WTC11 (cell line): ENCODE measurements around the gene TGFBR1. TPM values are rescaled to one million over a fixed set of nuclear protein-coding genes. Genes with fewer than 3 reads are reported as not detected.

Experiments
- ATAC-seq: fragments of 200-7000 bp; cut with Tn5 transposase; 2 replicates; pipeline ENCODE4 v1.10.0; 2021; ENCODE audit warnings: mild to moderate bottlenecking, moderate library complexity
- CTCF ChIA-PET: fragments of 300-600 bp; sonication (Branson Sonifier 250); formaldehyde crosslinking; loops from one replicate; lab custom pipeline; 2021; ENCODE audit warnings: antibody characterized with exemption; lab: Charles Lee
- POLR2A ChIA-PET: fragments of 350-600 bp; sonication (Branson Sonifier 250); formaldehyde crosslinking; loops from one replicate; lab custom pipeline; 2021; ENCODE audit warnings: antibody characterized with exemption; lab: Charles Lee
- DNase-seq: peaks from one replicate; pipeline ENCODE4 v3.0.0; 2021; ENCODE audit warnings: low spot score
- H3K27ac Mint-ChIP-seq: 2 replicates; pipeline ENCODE4 v1.8.0; 2021; ENCODE audit warnings: mixed read lengths
- H3K27me3 Mint-ChIP-seq: 2 replicates; pipeline ENCODE4 v1.8.0; 2021; ENCODE audit warnings: low read depth, mild to moderate bottlenecking, moderate library complexity, mixed read lengths
- H3K36me3 Mint-ChIP-seq: 2 replicates; pipeline ENCODE4 v1.8.0; 2021; ENCODE audit warnings: mixed read lengths
- H3K4me1 Mint-ChIP-seq: 2 replicates; pipeline ENCODE4 v1.8.0; 2022; ENCODE audit warnings: mixed read lengths
- H3K4me3 Mint-ChIP-seq: 2 replicates; pipeline ENCODE4 v1.8.0; 2021; ENCODE audit warnings: mild to moderate bottlenecking, moderate library complexity, mixed read lengths
- H3K9me3 Mint-ChIP-seq: 2 replicates; pipeline ENCODE4 v1.8.0; 2021; ENCODE audit warnings: mixed read lengths
- CREM ChIP-seq: sonication (generic); formaldehyde crosslinking; IDR thresholded peaks from 2 replicates; pipeline ENCODE4 v1.8.1; 2022; ENCODE audit warnings: mild to moderate bottlenecking, missing genetic modification reagents, moderate library complexity
- FOXK1 ChIP-seq: sonication (generic); formaldehyde crosslinking; IDR thresholded peaks from 2 replicates; pipeline ENCODE4 v1.8.0; 2022; ENCODE audit warnings: mild to moderate bottlenecking, moderate library complexity, missing genetic modification reagents
- FOXP1 ChIP-seq: sonication (generic); formaldehyde crosslinking; IDR thresholded peaks from 2 replicates; pipeline ENCODE4 v1.8.0; 2022; ENCODE audit warnings: missing genetic modification reagents, mild to moderate bottlenecking, moderate library complexity, borderline replicate concordance
- JAZF1 ChIP-seq: fragments of 250-450 bp; sonication (Bioruptor Pico); IDR thresholded peaks from 2 replicates; pipeline ENCODE4 v1.9.0; 2021; ENCODE audit warnings: moderate library complexity, mild to moderate bottlenecking, inconsistent platforms
- JUN ChIP-seq: sonication (generic); formaldehyde crosslinking; IDR thresholded peaks from 2 replicates; pipeline ENCODE4 v1.8.0; 2023; ENCODE audit warnings: mild to moderate bottlenecking, missing genetic modification reagents
- MYBL2 ChIP-seq: sonication (generic); formaldehyde crosslinking; IDR thresholded peaks from 2 replicates; pipeline ENCODE4 v1.8.1; 2023; ENCODE audit warnings: mild to moderate bottlenecking, moderate library complexity, missing genetic modification reagents
- PRRX2 ChIP-seq: fragments of 250-450 bp; sonication (Bioruptor Pico); IDR thresholded peaks from 2 replicates; pipeline ENCODE4 v1.8.0; 2021; ENCODE audit warnings: mild to moderate bottlenecking
- RORB ChIP-seq: fragments of 250-450 bp; sonication (Bioruptor Pico); IDR thresholded peaks from 2 replicates; pipeline ENCODE4 v1.9.0; 2021; ENCODE audit warnings: mild to moderate bottlenecking
- SMAD3 ChIP-seq: sonication (generic); formaldehyde crosslinking; IDR thresholded peaks from 2 replicates; pipeline ENCODE4 v1.8.0; 2022; ENCODE audit warnings: missing genetic modification reagents, mild to moderate bottlenecking, borderline replicate concordance
- SOX15 ChIP-seq: fragments of 250-450 bp; sonication (Bioruptor Pico); IDR thresholded peaks from 2 replicates; pipeline ENCODE4 v1.9.0; 2021; ENCODE audit warnings: mild to moderate bottlenecking
- ZNF219 ChIP-seq: sonication (generic); formaldehyde crosslinking; IDR thresholded peaks from 2 replicates; pipeline ENCODE4 v1.8.0; 2023; ENCODE audit warnings: missing genetic modification reagents, mild to moderate bottlenecking, borderline replicate concordance
- ZNF396 ChIP-seq: fragments of 250-450 bp; sonication (Bioruptor Pico); IDR thresholded peaks from 2 replicates; pipeline ENCODE4 v1.8.0; 2021; ENCODE audit warnings: mild to moderate bottlenecking, moderate library complexity, borderline replicate concordance
- ZNF423 ChIP-seq: fragments of 250-450 bp; sonication (Bioruptor Pico); IDR thresholded peaks from 2 replicates; pipeline ENCODE4 v2.1.2; 2022; ENCODE audit warnings: mild to moderate bottlenecking, moderate library complexity
- ZNF671 ChIP-seq: fragments of 250-450 bp; sonication (Bioruptor Pico); IDR thresholded peaks from 2 replicates; pipeline ENCODE4 v1.8.0; 2021; ENCODE audit warnings: mild to moderate bottlenecking
- total RNA-seq: library from RNA; stranded (reverse); gene quantifications from 3 replicates; pipeline ENCODE4 v1.2.3, GENCODE V29; 2021
- TF ChIP-seq, protein P1 (sequence below): sonication (generic); formaldehyde crosslinking; conservative IDR thresholded peaks from 2 replicates; pipeline ENCODE4 v1.8.1; 2023; ENCODE audit warnings: mild to moderate bottlenecking, low read depth, missing genetic modification reagents, moderate library complexity
- TF ChIP-seq, protein P2 (sequence below): fragments of 250-450 bp; sonication (Bioruptor Pico); IDR thresholded peaks from 2 replicates; pipeline ENCODE4 v2.1.2; 2022; ENCODE audit warnings: mild to moderate bottlenecking, moderate library complexity
- TF ChIP-seq, protein P3 (sequence below): sonication (generic); formaldehyde crosslinking; IDR thresholded peaks from 2 replicates; pipeline ENCODE4 v1.8.1; 2022; ENCODE audit warnings: low read depth, mild to moderate bottlenecking, moderate library complexity, missing genetic modification reagents, borderline replicate concordance
- TF ChIP-seq, protein P4 (sequence below): sonication (generic); formaldehyde crosslinking; IDR thresholded peaks from 2 replicates; pipeline ENCODE4 v1.8.1; 2023; ENCODE audit warnings: mild to moderate bottlenecking, missing genetic modification reagents
- TF ChIP-seq, protein P5 (sequence below): fragments of 250-450 bp; sonication (Bioruptor Pico); IDR thresholded peaks from 2 replicates; pipeline ENCODE4 v1.9.0; 2021; ENCODE audit warnings: mild to moderate bottlenecking, borderline replicate concordance
- TF ChIP-seq, protein P6 (sequence below): sonication (generic); formaldehyde crosslinking; IDR thresholded peaks from 2 replicates; pipeline ENCODE4 v1.8.1; 2022; ENCODE audit warnings: missing genetic modification reagents, borderline replicate concordance
- TF ChIP-seq, protein P7 (sequence below): sonication (generic); formaldehyde crosslinking; conservative IDR thresholded peaks from 2 replicates; pipeline ENCODE4 v1.8.1; 2022; ENCODE audit warnings: mild to moderate bottlenecking, missing genetic modification reagents

Gene TGFBR1
- total RNA-seq, 1 experiment from 2014 or later = 42.4 TPM

DNA sequence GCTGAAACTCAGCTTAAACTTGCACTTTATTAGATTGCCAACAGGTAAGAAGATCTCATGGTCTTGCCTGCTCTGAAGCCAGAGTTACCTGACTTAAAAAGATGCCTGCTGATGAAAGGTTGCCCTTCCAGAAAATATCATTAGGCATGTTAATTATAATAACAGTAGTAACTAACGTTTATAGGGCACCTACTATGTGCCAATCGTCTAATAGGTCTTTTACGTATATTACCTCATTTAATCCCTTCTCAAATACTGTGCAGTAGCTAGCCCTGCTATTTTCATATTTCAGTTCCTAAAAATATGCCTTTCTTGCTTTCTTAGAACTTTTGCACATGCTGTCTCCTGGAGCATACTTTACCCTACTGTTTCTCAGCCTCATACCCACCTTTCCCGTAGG is 40.1 kb downstream of the TGFBR1 start (continued):
- TF ChIP-seq, protein P1, sequence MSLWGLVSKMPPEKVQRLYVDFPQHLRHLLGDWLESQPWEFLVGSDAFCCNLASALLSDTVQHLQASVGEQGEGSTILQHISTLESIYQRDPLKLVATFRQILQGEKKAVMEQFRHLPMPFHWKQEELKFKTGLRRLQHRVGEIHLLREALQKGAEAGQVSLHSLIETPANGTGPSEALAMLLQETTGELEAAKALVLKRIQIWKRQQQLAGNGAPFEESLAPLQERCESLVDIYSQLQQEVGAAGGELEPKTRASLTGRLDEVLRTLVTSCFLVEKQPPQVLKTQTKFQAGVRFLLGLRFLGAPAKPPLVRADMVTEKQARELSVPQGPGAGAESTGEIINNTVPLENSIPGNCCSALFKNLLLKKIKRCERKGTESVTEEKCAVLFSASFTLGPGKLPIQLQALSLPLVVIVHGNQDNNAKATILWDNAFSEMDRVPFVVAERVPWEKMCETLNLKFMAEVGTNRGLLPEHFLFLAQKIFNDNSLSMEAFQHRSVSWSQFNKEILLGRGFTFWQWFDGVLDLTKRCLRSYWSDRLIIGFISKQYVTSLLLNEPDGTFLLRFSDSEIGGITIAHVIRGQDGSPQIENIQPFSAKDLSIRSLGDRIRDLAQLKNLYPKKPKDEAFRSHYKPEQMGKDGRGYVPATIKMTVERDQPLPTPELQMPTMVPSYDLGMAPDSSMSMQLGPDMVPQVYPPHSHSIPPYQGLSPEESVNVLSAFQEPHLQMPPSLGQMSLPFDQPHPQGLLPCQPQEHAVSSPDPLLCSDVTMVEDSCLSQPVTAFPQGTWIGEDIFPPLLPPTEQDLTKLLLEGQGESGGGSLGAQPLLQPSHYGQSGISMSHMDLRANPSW = no peak
- TF ChIP-seq, protein P2, sequence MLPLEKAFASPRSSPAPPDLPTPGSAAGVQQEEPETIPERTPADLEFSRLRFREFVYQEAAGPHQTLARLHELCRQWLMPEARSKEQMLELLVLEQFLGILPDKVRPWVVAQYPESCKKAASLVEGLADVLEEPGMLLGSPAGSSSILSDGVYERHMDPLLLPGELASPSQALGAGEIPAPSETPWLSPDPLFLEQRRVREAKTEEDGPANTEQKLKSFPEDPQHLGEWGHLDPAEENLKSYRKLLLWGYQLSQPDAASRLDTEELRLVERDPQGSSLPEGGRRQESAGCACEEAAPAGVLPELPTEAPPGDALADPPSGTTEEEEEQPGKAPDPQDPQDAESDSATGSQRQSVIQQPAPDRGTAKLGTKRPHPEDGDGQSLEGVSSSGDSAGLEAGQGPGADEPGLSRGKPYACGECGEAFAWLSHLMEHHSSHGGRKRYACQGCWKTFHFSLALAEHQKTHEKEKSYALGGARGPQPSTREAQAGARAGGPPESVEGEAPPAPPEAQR = no peak
- TF ChIP-seq FOXK1 (CRISPR knock-in tag) = no peak
- TF ChIP-seq, protein P3, sequence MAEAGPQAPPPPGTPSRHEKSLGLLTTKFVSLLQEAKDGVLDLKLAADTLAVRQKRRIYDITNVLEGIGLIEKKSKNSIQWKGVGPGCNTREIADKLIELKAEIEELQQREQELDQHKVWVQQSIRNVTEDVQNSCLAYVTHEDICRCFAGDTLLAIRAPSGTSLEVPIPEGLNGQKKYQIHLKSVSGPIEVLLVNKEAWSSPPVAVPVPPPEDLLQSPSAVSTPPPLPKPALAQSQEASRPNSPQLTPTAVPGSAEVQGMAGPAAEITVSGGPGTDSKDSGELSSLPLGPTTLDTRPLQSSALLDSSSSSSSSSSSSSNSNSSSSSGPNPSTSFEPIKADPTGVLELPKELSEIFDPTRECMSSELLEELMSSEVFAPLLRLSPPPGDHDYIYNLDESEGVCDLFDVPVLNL = no peak
- TF ChIP-seq SMAD3 = no peak
- no peak for TF ChIP-seq ZNF423 (CRISPR knock-in tag)
- TF ChIP-seq ZNF396 (CRISPR knock-in tag) = no peak
- no peak for TF ChIP-seq SOX15 (CRISPR knock-in tag)

DNA sequence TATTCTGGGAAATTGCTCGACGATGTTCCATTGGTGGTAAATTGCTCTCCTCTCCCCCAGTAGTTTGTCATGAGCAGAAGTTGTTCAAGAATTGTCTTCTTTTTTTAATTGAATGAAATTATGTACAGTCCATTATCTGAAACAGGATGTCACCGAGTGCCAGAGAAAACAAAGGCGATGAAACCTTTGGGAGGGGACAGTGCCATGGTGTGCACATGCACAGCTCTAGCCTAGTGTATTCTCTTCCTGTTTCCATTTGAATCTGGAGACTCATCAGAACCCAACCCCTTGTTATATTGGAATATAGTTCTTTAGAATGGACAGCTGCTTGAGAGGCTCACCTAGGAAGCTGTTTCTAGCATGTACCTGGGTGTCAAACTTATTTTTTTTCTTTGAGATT is 41.7 kb downstream of the TGFBR1 start:
- no peak for TF ChIP-seq JAZF1 (CRISPR knock-in tag)
- TF ChIP-seq, protein P4, sequence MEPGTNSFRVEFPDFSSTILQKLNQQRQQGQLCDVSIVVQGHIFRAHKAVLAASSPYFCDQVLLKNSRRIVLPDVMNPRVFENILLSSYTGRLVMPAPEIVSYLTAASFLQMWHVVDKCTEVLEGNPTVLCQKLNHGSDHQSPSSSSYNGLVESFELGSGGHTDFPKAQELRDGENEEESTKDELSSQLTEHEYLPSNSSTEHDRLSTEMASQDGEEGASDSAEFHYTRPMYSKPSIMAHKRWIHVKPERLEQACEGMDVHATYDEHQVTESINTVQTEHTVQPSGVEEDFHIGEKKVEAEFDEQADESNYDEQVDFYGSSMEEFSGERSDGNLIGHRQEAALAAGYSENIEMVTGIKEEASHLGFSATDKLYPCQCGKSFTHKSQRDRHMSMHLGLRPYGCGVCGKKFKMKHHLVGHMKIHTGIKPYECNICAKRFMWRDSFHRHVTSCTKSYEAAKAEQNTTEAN (CRISPR knock-in tag) = no peak
- TF ChIP-seq FOXP1 (CRISPR knock-in tag) = no peak
- no peak for TF ChIP-seq RORB (CRISPR knock-in tag)
- TF ChIP-seq ZNF671 (CRISPR knock-in tag) = no peak
- TF ChIP-seq PRRX2 (CRISPR knock-in tag) = no peak
- TF ChIP-seq, protein P3 = no peak
- TF ChIP-seq ZNF219 (CRISPR knock-in tag) = no peak
- CTCF ChIA-PET = no interaction called here

DNA sequence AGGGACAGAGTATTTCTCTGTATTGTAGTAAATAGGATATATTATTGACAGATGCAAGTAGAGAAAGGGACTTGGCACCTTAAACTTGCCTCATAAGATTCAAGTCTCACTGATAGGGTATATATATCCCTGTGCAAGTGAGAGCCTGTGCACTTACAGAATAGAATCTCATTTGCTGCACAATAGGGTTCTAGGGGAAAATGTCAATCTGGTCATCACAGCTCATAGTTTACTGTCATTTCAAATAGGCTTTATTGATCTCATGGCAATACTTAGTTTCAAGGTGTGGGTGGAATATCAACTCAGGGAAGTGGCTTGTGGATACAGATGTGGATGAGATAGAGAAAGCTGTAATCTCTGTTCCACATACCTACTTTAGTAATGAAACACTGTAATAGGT is 42.3 kb downstream of the TGFBR1 start:
- Mint-ChIP-seq H3K4me1 (peaks cover 11% of the 10 kb centered on the region), H3K4me3 (no peak overlapping the region), H3K36me3 (peaks cover 48% of the 10 kb centered on the region), H3K27me3 (no peaks in the 10 kb centered on the region), H3K27ac (no peak overlapping the region), H3K9me3 (no peaks in the 10 kb centered on the region)
- ATAC-seq (no peak), DNase-seq (no peak)
- ChIA-PET CTCF (no interaction called here), POLR2A (no interaction called here)
- TF ChIP-seq MYBL2 (CRISPR knock-in tag) (no peak), CREM (CRISPR knock-in tag) (no peak), FOXP1 (CRISPR knock-in tag) (no peak), JUN (CRISPR knock-in tag) (no peak)
- TF ChIP-seq, protein P5, sequence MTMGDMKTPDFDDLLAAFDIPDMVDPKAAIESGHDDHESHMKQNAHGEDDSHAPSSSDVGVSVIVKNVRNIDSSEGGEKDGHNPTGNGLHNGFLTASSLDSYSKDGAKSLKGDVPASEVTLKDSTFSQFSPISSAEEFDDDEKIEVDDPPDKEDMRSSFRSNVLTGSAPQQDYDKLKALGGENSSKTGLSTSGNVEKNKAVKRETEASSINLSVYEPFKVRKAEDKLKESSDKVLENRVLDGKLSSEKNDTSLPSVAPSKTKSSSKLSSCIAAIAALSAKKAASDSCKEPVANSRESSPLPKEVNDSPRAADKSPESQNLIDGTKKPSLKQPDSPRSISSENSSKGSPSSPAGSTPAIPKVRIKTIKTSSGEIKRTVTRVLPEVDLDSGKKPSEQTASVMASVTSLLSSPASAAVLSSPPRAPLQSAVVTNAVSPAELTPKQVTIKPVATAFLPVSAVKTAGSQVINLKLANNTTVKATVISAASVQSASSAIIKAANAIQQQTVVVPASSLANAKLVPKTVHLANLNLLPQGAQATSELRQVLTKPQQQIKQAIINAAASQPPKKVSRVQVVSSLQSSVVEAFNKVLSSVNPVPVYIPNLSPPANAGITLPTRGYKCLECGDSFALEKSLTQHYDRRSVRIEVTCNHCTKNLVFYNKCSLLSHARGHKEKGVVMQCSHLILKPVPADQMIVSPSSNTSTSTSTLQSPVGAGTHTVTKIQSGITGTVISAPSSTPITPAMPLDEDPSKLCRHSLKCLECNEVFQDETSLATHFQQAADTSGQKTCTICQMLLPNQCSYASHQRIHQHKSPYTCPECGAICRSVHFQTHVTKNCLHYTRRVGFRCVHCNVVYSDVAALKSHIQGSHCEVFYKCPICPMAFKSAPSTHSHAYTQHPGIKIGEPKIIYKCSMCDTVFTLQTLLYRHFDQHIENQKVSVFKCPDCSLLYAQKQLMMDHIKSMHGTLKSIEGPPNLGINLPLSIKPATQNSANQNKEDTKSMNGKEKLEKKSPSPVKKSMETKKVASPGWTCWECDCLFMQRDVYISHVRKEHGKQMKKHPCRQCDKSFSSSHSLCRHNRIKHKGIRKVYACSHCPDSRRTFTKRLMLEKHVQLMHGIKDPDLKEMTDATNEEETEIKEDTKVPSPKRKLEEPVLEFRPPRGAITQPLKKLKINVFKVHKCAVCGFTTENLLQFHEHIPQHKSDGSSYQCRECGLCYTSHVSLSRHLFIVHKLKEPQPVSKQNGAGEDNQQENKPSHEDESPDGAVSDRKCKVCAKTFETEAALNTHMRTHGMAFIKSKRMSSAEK (CRISPR knock-in tag) = no peak
- TF ChIP-seq, protein P6, sequence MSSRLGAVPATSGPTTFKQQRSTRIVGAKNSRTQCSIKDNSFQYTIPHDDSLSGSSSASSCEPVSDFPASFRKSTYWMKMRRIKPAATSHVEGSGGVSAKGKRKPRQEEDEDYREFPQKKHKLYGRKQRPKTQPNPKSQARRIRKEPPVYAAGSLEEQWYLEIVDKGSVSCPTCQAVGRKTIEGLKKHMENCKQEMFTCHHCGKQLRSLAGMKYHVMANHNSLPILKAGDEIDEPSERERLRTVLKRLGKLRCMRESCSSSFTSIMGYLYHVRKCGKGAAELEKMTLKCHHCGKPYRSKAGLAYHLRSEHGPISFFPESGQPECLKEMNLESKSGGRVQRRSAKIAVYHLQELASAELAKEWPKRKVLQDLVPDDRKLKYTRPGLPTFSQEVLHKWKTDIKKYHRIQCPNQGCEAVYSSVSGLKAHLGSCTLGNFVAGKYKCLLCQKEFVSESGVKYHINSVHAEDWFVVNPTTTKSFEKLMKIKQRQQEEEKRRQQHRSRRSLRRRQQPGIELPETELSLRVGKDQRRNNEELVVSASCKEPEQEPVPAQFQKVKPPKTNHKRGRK (CRISPR knock-in tag) = no peak
- TF ChIP-seq, protein P7, sequence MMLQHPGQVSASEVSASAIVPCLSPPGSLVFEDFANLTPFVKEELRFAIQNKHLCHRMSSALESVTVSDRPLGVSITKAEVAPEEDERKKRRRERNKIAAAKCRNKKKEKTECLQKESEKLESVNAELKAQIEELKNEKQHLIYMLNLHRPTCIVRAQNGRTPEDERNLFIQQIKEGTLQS = no peak

More for the DNA sequence above, 41.7 kb downstream of the TGFBR1 start:
- DNase-seq (no peak), ATAC-seq (no peak)
- Mint-ChIP-seq H3K27me3 (no peaks in the 10 kb centered on the region), H3K36me3 (peaks cover 51% of the 10 kb centered on the region), H3K4me1 (peaks cover 11% of the 10 kb centered on the region), H3K27ac (no peak overlapping the region), H3K4me3 (no peak overlapping the region), H3K9me3 (no peaks in the 10 kb centered on the region)
- POLR2A ChIA-PET = no interaction called here
